ENCODE measurements around the gene RCBTB2.

- no peak for TF ChIP-seq REST (IDR thresholded peaks at IDR 0.05; ENCODE audit: low read depth)
- TF ChIP-seq CREB1 (IDR thresholded peaks at IDR 0.05; ENCODE audit: low read depth): no peak
- TF ChIP-seq MAX (IDR thresholded peaks at IDR 0.05): no peak
- no peak for TF ChIP-seq EGR1 (IDR thresholded peaks at IDR 0.05)
- no peak for TF ChIP-seq RAD21 (IDR thresholded peaks at IDR 0.05; ENCODE audit: low read depth)
- TF ChIP-seq EP300 (IDR thresholded peaks at IDR 0.05; ENCODE audit: borderline replicate concordance): no peak
- no peak for TF ChIP-seq USF1 (IDR thresholded peaks at IDR 0.05)
- TF ChIP-seq YY1 (IDR thresholded peaks at IDR 0.05; ENCODE audit: low read depth): no peak
- TF ChIP-seq CEBPB (IDR thresholded peaks at IDR 0.05): no peak
- no peak for TF ChIP-seq TEAD4 (IDR thresholded peaks at IDR 0.05)
- no peak for TF ChIP-seq FOXM1 (IDR thresholded peaks at IDR 0.05; ENCODE audit: borderline replicate concordance, low read depth)
These were observed 47.4 kb downstream of the RCBTB2 start for GRCh38 chr13:48485432-48485831.

Measured in Ishikawa (cell line).